ENCODE data around the gene CTNNA3.

DNA sequence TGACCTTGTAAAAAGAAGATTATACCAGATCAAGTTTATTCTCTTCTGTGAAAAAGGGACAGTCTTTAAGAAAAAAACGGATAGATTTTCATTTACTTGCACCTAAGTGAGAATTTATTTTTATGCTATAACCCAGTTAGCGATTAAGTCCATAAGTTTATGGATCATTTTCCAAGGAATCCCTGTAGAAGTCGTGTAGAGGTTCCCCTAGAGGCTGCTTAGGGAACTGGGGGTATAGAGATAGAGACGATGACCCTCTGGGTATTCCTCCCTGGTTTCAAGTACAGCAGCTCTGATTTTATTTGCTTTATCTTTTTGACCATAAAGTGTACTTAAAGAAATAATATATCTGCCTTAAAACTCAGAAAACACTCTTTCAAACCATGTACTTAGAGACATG is 1418.5 kb downstream of the CTNNA3 start:
- TF ChIP-seq, protein P1, sequence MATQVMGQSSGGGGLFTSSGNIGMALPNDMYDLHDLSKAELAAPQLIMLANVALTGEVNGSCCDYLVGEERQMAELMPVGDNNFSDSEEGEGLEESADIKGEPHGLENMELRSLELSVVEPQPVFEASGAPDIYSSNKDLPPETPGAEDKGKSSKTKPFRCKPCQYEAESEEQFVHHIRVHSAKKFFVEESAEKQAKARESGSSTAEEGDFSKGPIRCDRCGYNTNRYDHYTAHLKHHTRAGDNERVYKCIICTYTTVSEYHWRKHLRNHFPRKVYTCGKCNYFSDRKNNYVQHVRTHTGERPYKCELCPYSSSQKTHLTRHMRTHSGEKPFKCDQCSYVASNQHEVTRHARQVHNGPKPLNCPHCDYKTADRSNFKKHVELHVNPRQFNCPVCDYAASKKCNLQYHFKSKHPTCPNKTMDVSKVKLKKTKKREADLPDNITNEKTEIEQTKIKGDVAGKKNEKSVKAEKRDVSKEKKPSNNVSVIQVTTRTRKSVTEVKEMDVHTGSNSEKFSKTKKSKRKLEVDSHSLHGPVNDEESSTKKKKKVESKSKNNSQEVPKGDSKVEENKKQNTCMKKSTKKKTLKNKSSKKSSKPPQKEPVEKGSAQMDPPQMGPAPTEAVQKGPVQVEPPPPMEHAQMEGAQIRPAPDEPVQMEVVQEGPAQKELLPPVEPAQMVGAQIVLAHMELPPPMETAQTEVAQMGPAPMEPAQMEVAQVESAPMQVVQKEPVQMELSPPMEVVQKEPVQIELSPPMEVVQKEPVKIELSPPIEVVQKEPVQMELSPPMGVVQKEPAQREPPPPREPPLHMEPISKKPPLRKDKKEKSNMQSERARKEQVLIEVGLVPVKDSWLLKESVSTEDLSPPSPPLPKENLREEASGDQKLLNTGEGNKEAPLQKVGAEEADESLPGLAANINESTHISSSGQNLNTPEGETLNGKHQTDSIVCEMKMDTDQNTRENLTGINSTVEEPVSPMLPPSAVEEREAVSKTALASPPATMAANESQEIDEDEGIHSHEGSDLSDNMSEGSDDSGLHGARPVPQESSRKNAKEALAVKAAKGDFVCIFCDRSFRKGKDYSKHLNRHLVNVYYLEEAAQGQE (IDR thresholded peaks at IDR 0.05; ENCODE audit: borderline replicate concordance): no peak
- TF ChIP-seq, protein P2, sequence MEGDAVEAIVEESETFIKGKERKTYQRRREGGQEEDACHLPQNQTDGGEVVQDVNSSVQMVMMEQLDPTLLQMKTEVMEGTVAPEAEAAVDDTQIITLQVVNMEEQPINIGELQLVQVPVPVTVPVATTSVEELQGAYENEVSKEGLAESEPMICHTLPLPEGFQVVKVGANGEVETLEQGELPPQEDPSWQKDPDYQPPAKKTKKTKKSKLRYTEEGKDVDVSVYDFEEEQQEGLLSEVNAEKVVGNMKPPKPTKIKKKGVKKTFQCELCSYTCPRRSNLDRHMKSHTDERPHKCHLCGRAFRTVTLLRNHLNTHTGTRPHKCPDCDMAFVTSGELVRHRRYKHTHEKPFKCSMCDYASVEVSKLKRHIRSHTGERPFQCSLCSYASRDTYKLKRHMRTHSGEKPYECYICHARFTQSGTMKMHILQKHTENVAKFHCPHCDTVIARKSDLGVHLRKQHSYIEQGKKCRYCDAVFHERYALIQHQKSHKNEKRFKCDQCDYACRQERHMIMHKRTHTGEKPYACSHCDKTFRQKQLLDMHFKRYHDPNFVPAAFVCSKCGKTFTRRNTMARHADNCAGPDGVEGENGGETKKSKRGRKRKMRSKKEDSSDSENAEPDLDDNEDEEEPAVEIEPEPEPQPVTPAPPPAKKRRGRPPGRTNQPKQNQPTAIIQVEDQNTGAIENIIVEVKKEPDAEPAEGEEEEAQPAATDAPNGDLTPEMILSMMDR (IDR thresholded peaks at IDR 0.05; ENCODE audit: poor library complexity, severe bottlenecking): no peak
- TF ChIP-seq EZH2 (IDR thresholded peaks at IDR 0.05; ENCODE audit: borderline replicate concordance, insufficient read depth, low read length, poor library complexity, severe bottlenecking) (no peak), TAF1 (IDR thresholded peaks at IDR 0.05; ENCODE audit: low read depth) (no peak), EP300 (conservative IDR thresholded peaks at IDR 0.05; ENCODE audit: poor library complexity, severe bottlenecking) (no peak)
